Stimulated activated CD8-positive, alpha-beta memory T cell treated with anti-CD3 and anti-CD28 coated beads, Interleukin-15, amount 100 ng/mL, for 1 hour (primary cell): ENCODE data around the gene SCN3A.

ENCODE experiments used
- DNase-seq: peaks from one replicate; pipeline ENCODE4 v3.0.0-alpha.2; 2020; ENCODE audit warnings: low read depth

The SCN3A gene

GRCh38 chr2:165203689-165204559, at the start of gene SCN3A:
Gene SCN3A, minus strand, starts transcription at chr2:165204050. Its CDS starts 27,656 bp downstream, at chr2:165176394.
- no peak for DNase-seq

GRCh38 chr2:165253178-165253577, 49.3 kb upstream of the SCN3A start:
- no peak for DNase-seq

- no peak for DNase-seq
These were observed 47.5 kb upstream of the SCN3A start for GRCh38 chr2:165251366-165251765.

- no peak for DNase-seq
These were observed 44.4 kb upstream of the SCN3A start for GRCh38 chr2:165248238-165248637.

- DNase-seq: no peak
These were observed 41.4 kb upstream of the SCN3A start for GRCh38 chr2:165245081-165245793.

- no peak for DNase-seq
These were observed 37.1 kb upstream of the SCN3A start for GRCh38 chr2:165240916-165241315.

GRCh38 chr2:165239856-165240515, 36.1 kb upstream of the SCN3A start:
- DNase-seq: no peak

- DNase-seq: no peak
These were observed 35.4 kb upstream of the SCN3A start, which contains the start of gene SCN2A for GRCh38 chr2:165239230-165239629. Gene SCN2A, plus strand, starts transcription at chr2:165239414. Its CDS starts 56,410 bp downstream, at chr2:165295824.

GRCh38 chr2:165238295-165238694, 34.4 kb upstream of the SCN3A start:
- DNase-seq: no peak

GRCh38 chr2:165237056-165237455, 33.2 kb upstream of the SCN3A start:
- DNase-seq: no peak

- no peak for DNase-seq
These were observed 23.7 kb upstream of the SCN3A start for GRCh38 chr2:165227571-165227970.

- DNase-seq: no peak
These were observed 21.1 kb upstream of the SCN3A start for GRCh38 chr2:165224941-165225340.

GRCh38 chr2:165219481-165219880, 15.6 kb upstream of the SCN3A start:
- no peak for DNase-seq

- no peak for DNase-seq
These were observed 10.2 kb upstream of the SCN3A start for GRCh38 chr2:165214093-165214492.

- DNase-seq: no peak
These were observed 4.2 kb upstream of the SCN3A start for GRCh38 chr2:165208094-165208493.

GRCh38 chr2:165205865-165206264, 2.0 kb upstream of the SCN3A start:
- DNase-seq: no peak

GRCh38 chr2:165202239-165202638, 1.6 kb downstream of the SCN3A start:
- no peak for DNase-seq

GRCh38 chr2:165198181-165198580, 5.7 kb downstream of the SCN3A start:
- DNase-seq: no peak

GRCh38 chr2:165197346-165197745, 6.5 kb downstream of the SCN3A start:
- DNase-seq: no peak

- DNase-seq: no peak
These were observed 7.4 kb downstream of the SCN3A start for GRCh38 chr2:165196411-165196810.

GRCh38 chr2:165193178-165193777, 10.6 kb downstream of the SCN3A start:
- no peak for DNase-seq

- DNase-seq: no peak
These were observed 11.1 kb downstream of the SCN3A start for GRCh38 chr2:165192729-165193128.
